HG03571 (cell line): ENCODE data around the gene KERA.

Experiments used
- ATAC-seq: cut with Tn5 transposase; IDR thresholded peaks from one replicate; pipeline ENCODE4 v1.9.1; 2021; ENCODE audit not compliant: unreplicated experiment

The KERA gene

DNA sequence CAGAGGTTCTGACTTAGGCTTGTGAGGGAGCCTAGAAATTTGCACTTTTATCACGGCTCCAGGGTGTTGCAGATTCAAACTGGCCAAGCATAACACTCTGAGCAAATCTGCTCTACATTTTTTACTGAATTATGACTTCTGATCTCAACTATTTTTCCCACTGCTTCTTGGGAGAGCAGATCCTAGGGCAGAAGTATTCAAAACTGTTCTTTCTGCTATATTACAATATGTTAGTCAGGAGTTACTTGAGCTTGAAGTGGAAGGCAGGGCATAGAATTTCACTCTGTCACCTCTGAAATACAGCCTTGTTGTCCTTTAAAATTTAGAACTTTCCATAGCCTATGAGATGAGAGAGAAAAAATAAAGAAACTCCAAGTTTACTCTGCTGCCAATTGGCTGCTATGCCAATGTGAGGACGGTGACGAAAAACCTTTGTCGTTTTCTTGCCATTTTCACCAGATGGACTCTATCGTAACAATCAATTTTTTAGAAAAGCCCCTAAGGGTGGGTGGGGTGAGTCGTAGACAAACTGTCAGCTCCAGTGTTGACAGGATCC, 16.4 kb upstream of the KERA start:
- ATAC-seq: no peak

- no peak for ATAC-seq
These were observed 15.6 kb upstream of the KERA start for GRCh38 chr12:91073426-91073825.

DNA sequence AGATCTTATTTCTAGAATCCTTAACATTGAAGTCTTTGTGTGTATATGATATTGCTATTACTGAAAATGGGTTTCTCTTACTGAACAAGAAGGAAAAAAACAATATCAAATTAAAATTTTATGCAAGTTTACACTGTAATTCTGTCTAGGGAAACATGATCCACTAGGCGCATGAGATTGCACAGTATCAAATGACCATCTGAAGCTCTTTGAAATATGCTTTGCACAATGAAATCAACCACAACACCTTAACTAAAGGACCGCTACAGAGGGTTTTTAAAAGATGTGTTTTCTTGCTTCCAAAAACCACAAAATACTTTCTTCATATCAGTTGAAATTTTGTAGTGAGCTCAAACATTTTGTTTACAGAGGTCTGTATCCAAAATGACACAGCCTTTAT, 15.1 kb upstream of the KERA start:
- no peak for ATAC-seq

- no peak for ATAC-seq
These were observed 13.1 kb upstream of the KERA start for GRCh38 chr12:91070936-91071335.

DNA sequence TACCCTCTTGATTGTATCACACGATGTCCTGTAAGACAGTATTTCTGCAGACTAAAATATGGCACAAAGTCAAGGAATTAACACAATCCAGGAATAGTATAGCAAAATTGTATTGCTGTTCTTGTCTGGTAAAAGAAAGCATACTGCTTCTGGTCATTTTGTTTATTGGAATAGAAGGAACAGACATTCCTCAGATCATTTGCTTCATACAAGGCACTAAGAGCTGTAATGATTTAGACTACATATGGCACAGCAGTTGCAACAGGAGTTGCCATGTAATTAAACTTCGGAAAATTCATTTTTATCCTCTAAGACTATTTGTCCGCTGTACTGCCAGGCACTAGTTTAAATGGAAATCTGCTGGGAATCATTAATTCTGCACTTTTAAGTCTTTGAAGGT, 7.6 kb upstream of the KERA start:
- no peak for ATAC-seq

DNA sequence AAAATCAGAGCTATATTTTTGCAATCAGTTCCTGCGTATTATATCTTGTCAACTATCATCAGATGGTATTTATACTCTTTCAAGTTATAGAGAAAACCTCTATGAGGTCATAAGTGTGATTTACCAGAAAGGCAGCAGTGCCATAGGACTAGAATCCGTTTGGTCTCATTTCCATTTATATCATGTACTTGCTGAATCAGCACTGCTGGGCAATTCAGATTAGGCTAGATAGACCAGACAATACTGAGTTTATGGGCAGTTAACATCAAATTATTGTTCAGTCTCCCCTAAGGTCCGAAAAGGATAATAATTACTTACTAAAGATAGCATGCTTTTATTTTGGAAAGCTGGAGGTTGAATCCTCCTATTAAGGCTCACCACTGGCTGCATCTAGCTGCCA, 6.8 kb upstream of the KERA start:
- no peak for ATAC-seq

DNA sequence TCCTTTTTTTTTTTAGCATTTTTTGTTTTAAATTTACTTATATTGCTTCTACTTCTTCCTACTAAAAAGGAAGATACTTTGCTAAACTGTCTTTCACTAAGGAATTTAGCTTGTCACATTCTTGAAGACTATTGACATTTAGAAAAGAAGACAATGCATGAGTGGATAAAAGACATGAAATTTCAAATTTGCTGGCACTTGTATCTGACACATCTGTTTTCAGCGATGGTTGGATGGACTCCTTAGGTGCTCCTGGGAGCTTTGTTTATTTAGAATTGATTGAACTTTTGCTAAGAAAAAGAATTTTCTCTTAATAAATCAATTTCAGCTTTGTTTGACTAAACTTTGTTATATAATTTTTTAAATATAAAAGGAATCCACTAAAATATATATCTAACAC, 3.3 kb upstream of the KERA start:
- no peak for ATAC-seq

- ATAC-seq: no peak
These were observed 1.4 kb upstream of the KERA start for GRCh38 chr12:91059211-91059610.

- ATAC-seq: no peak
These were observed 962 bp upstream of the KERA start for GRCh38 chr12:91058786-91059185.

DNA sequence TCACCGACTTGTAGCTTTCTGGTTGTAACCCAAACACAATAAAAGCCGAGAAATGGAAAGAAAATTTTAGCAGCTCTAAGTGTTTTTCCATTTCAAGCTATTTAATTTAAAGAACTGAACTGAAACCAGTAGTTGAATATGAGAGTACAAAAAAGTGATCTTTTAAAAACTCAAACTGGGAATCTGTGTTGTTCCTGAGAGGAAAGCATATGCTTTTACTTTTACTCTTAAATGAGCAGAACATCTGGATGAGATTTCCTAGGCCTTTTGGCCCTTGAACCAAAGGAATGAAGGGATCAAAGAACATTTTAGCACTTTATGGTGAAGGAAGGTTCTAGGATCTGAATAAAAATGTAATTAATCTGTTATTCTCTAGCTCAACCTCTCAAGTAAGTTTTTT, 1.3 kb downstream of the KERA start:
- no peak for ATAC-seq

DNA sequence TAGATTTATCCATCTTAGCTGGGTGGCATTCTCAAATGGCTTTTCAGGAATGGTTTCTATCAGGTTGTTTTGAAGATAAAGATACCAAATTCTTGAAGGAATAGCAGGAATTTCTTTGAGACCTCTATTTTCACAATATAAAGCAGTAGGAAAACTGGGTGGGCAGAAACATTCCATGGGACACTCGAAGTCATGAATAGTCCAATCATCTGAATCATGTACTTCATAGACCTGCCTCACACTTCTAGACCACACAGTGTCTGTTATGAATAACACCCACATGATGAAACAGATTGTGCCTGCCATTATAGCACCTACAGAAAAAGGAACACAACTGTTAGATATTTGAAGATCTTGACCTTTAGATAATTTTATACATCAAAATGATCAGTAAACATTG, 1.8 kb downstream of the KERA start:
- no peak for ATAC-seq

GRCh38 chr12:91053951-91054715, 3.7 kb downstream of the KERA start:
- ATAC-seq: no peak

DNA sequence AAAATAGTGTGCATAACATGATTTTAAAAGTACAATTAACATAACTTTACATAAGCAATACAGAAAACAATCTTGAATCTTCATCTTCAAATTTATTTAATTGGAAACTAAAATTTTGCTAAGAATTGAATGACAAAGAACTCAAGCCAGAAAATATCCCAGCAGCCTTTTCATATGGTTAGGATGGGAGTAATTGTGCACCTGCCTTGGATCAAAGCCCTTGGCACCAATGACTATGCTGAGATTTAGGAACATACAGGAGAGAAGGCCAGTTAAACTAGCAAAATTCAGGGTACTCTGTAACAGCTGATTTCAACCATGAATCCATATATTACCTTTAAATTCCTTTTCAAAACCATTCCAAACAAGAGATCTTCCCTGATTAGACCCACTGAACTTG, 5.8 kb downstream of the KERA start:
- no peak for ATAC-seq

- no peak for ATAC-seq
These were observed 13.2 kb downstream of the KERA start for GRCh38 chr12:91044586-91044985.

GRCh38 chr12:91043408-91043807, 14.4 kb downstream of the KERA start:
- no peak for ATAC-seq

GRCh38 chr12:91040096-91040755, 17.6 kb downstream of the KERA start:
- no peak for ATAC-seq

DNA sequence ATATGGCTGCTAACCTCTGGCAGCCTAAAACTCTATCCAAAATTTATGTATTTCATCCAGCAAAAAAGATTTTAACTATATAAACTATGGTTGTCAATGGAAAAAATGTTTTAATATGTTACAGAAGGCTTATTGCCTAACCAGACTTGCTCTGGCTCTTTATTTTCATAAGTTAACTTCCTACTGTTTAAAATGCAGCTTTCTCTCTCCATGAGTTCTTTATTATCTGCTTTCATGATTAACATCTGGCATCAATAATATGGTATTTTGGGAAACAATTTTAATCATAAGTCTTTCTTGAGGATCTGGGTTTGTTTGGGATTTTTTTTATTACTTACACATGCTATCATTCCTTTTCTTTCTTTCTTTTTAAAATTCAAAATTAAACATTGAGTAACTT, 20.5 kb downstream of the KERA start:
- ATAC-seq: no peak

DNA sequence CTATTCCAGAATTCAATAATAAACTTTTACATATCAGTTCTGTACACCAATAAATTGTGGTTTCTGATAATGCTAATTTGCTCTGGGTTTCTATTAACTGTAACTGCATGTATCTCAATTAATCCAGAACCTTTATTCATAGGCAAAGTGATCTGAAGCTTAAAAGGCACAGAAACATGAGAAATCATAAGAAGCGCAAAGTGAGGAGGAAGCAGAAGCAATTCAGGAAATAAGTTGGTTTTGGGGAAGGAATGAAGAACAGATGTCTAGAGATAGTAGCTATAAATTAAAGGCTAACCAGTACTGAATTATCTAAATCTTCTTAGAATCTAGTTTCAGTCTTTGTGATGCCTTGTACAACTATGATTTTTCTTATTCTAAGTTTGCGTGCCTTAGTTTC, 24.6 kb downstream of the KERA start:
- no peak for ATAC-seq

DNA sequence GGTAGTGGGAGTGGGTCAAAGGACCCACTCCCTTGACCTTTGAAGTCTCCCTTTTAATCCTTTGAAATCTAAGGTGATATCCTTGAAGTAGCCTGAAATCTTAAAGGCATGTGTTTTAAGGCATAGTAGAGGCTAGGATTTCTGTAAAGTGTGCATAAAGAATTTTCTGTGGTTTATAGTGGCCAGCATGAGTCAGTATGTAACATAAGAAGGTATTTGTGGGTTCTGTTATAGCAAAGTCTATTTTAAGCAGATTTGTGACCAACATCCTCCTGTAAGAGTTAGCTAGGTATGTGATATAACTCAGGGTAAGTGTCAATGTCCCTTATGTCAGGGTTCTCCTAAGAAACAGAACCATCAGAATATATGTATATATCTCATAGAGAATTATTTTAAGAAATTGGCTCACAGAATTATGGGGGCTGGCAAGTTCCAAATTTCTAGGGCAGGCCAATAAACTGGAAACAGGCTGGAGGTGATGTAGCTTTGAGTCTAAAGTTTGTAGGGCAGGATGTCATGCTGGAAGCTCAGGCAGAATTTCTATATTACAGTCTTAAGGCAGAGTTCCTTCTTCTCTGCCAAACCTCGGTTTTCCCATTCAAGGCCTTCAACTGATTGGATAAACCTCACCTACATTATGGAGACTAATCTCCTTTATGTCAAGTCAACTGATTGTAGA, 34.4 kb downstream of the KERA start:
- ATAC-seq: no peak

DNA sequence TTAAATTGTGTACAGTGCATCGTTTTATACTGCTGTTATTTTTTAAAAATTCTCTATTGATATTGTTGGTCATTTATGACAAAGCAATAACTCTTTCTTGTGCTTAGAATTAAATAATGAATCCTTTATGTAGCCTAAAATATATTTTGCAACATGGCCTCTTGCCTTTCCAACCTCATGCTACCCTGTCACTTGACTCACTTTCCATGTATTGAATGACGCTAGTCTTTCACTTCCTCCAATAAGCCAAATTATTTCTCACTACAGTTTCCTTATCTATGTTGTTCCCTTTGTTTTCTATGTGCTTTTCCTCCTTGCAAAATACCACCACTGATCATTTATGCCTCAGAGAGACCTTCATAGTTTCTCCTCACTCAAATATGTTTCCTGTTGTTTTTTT, 36.7 kb downstream of the KERA start:
- ATAC-seq: no peak

DNA sequence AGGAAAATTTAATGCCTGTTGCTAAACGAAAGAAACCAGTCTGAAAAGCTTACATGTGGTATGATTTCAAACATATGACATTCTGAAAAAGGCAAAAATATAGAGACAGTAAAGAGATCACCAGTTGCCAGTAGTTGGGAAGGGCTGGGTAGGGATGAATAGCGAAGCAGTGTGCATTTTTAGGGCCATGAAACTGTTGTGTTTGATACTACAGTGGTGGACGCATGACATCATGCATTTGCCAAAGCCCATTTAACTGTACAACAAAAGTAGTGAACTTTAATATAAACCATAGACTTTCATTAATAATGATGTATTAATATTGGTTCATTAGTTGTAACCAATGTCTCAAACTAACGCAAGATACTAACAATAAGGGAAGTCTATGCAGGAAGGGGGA, 38.4 kb downstream of the KERA start:
- ATAC-seq: no peak
